A673 (cell line): ENCODE results near the gene BMERB1.

Experiments used
- CTCF ChIP-seq: fragments of 300-800, 200-600 bp; sonication (generic); conservative IDR thresholded peaks from 2 replicates; pipeline ENCODE4 v1.5.1; 2017; ENCODE audit warnings: low read depth, mild to moderate bottlenecking, antibody characterized with exemption, low read length, moderate library complexity, mixed read lengths
- EZH2 ChIP-seq: fragments of 200-600 bp; sonication (generic); IDR thresholded peaks from 2 replicates; pipeline ENCODE4 v1.6.1; 2017; ENCODE audit warnings: borderline replicate concordance, low read depth, mild to moderate bottlenecking, mixed read lengths, antibody characterized with exemption, low read length; ENCODE audit not compliant: poor library complexity, severe bottlenecking

GRCh38 chr16:15548482-15548891 lies 114.1 kb downstream of the BMERB1 start:
- no peak for TF ChIP-seq CTCF
- no peak for TF ChIP-seq EZH2
